HepG2 (cell line): ENCODE measurements around the gene TYMP. TPM values are rescaled to one million over a fixed set of nuclear protein-coding genes. Genes with fewer than 3 reads are reported as not detected.

ENCODE experiments used
- BORCS8-MEF2B ChIP-seq: sonication (generic); formaldehyde crosslinking; IDR thresholded peaks from 2 replicates; pipeline ENCODE4 v1.8.0; 2022; ENCODE audit warnings: mild to moderate bottlenecking, missing genetic modification reagents
- EHMT2 ChIP-seq: fragments of 200-600 bp; sonication (generic); IDR thresholded peaks from 2 replicates; pipeline ENCODE4 v1.7.0; 2017; ENCODE audit warnings: antibody characterized with exemption, low read depth, low read length, borderline replicate concordance
- IKZF5 ChIP-seq: IDR thresholded peaks from 2 replicates; pipeline ENCODE4 v1.6.1; 2018; ENCODE audit warnings: missing genetic modification reagents, mild to moderate bottlenecking, missing compliant biosample characterization
- KIAA2018 ChIP-seq: sonication (generic); formaldehyde crosslinking; IDR thresholded peaks from 2 replicates; pipeline ENCODE4 v1.5.0; 2020; ENCODE audit warnings: mild to moderate bottlenecking, missing genetic modification reagents, borderline replicate concordance
- RARG ChIP-seq: sonication (generic); formaldehyde crosslinking; IDR thresholded peaks from 2 replicates; pipeline ENCODE4 v1.4.0; 2020; ENCODE audit warnings: low read depth, mild to moderate bottlenecking, missing genetic modification reagents
- SIN3A ChIP-seq: IDR thresholded peaks from 2 replicates; pipeline ENCODE4 v1.6.1; 2011; ENCODE audit warnings: low read depth, mild to moderate bottlenecking, control low read depth, low read length, borderline replicate concordance
- SOX6 ChIP-seq, 2 experiments: fragments of 450-650 bp in 1 of 2; sonication (generic) in 1 of 2; formaldehyde crosslinking in 1 of 2; IDR thresholded peaks; 2 replicates each; pipeline versions ENCODE4 v1.4.0 to v1.6.1; 2017 to 2020; ENCODE audit warnings: antibody characterized with exemption in 1 of 2, mild to moderate bottlenecking in 1 of 2, missing genetic modification reagents in 1 of 2
- TBL1XR1 ChIP-seq: fragments of 150-350 bp; IDR thresholded peaks from 2 replicates; pipeline ENCODE4 v1.6.1; 2014; ENCODE audit warnings: borderline replicate concordance, low read length; ENCODE audit not compliant: partially characterized antibody
- XBP1 ChIP-seq: sonication (generic); formaldehyde crosslinking; IDR thresholded peaks from 2 replicates; pipeline ENCODE4 v1.5.0; 2020; ENCODE audit warnings: missing genetic modification reagents
- ZFP36 ChIP-seq: fragments of 150-350 bp; IDR thresholded peaks from 2 replicates; pipeline ENCODE4 v1.6.1; 2018; ENCODE audit warnings: borderline replicate concordance, low read length, low read depth; ENCODE audit not compliant: partially characterized antibody
- ZNF12 ChIP-seq: sonication (generic); formaldehyde crosslinking; IDR thresholded peaks from 2 replicates; pipeline ENCODE4 v1.5.0; 2020; ENCODE audit warnings: missing genetic modification reagents
- ZNF30 ChIP-seq: sonication (generic); formaldehyde crosslinking; IDR thresholded peaks from 2 replicates; pipeline ENCODE4 v1.5.0; 2020; ENCODE audit warnings: mild to moderate bottlenecking, missing genetic modification reagents
- ZNF34 ChIP-seq: sonication (generic); formaldehyde crosslinking; IDR thresholded peaks from 2 replicates; pipeline ENCODE4 v1.4.0; 2020; ENCODE audit warnings: mild to moderate bottlenecking, missing genetic modification reagents, borderline replicate concordance
- ZNF414 ChIP-seq: sonication (generic); formaldehyde crosslinking; IDR thresholded peaks from 2 replicates; pipeline ENCODE4 v1.5.0; 2020; ENCODE audit warnings: missing genetic modification reagents
- ZNF546 ChIP-seq: sonication (generic); formaldehyde crosslinking; conservative IDR thresholded peaks from 2 replicates; pipeline ENCODE4 v1.8.1; 2023; ENCODE audit warnings: mild to moderate bottlenecking, missing genetic modification reagents
- ZNF556 ChIP-seq: sonication (generic); formaldehyde crosslinking; IDR thresholded peaks from 2 replicates; pipeline ENCODE4 v1.4.0; 2020; ENCODE audit warnings: mild to moderate bottlenecking, missing genetic modification reagents, borderline replicate concordance
- ZNF567 ChIP-seq: sonication (generic); formaldehyde crosslinking; IDR thresholded peaks from 2 replicates; pipeline ENCODE4 v1.8.1; 2023; ENCODE audit warnings: mild to moderate bottlenecking, missing genetic modification reagents, borderline replicate concordance
- ZNF644 ChIP-seq: IDR thresholded peaks from 2 replicates; pipeline ENCODE4 v1.6.1; 2016; ENCODE audit warnings: low read depth
- ZNF777 ChIP-seq: sonication (generic); formaldehyde crosslinking; IDR thresholded peaks from 2 replicates; pipeline ENCODE4 v1.4.0; 2020; ENCODE audit warnings: missing genetic modification reagents
- polyA plus RNA-seq, 8 experiments: library from polyadenylated mRNA; depleted of rRNA in 3 of 8; stranded (reverse) in 7 of 8; unstranded in 1 of 8; fragments of >200 nt; fragmentation: Illumina TruSeq in 4 of 8; extraction: Trizol in 4 of 8; gene quantifications; 2 replicates each; pipeline versions ENCODE4 v1.2.1 to v1.2.3, GENCODE V29; 2011 to 2016; ENCODE audit warnings: low read depth in 4 of 8, missing spikeins in 1 of 8, mixed read lengths in 1 of 8; ENCODE audit not compliant: insufficient read depth in 1 of 8
- total RNA-seq, 5 experiments: library from RNA; depleted of rRNA; stranded (reverse); fragments of >200 nt; fragmentation: Illumina TruSeq; extraction: Trizol; gene quantifications; 2 replicates each; pipeline ENCODE4 v1.2.3, GENCODE V29; 2016; ENCODE audit warnings: low read depth in 1 of 5

The TYMP gene
- total and polyA plus RNA-seq, 2 of the 13 experiments (the other 11 are each of a cell fraction or from before 2014, with no cell fraction given): 3.9 to 4.3 TPM

- TF ChIP-seq ZFP36 (no peak), TBL1XR1 (no peak), SIN3A (no peak), ZNF12 (CRISPR knock-in tag) (no peak), EHMT2 (no peak), ZNF414 (CRISPR knock-in tag) (no peak), ZNF546 (CRISPR knock-in tag) (no peak), SOX6 (IDR thresholded peaks at IDR 0.05) (no peak), SOX6 (CRISPR knock-in tag; IDR thresholded peaks at IDR 0.05) (no peak), KIAA2018 (CRISPR knock-in tag) (no peak), ZNF30 (CRISPR knock-in tag) (no peak), ZNF34 (CRISPR knock-in tag) (no peak), RARG (CRISPR knock-in tag) (no peak), ZNF567 (no peak), BORCS8-MEF2B (CRISPR knock-in tag) (no peak), ZNF644 (CRISPR knock-in tag) (no peak), XBP1 (CRISPR knock-in tag) (no peak), IKZF5 (no peak), ZNF556 (CRISPR knock-in tag) (no peak), ZNF777 (CRISPR knock-in tag) (no peak)
Observed at GRCh38 chr22:50482107-50483074, 47.4 kb downstream of the TYMP start (continued).
